ENCODE data around the gene NPFFR2.
"Not testable (repeated sequence)": the region's sequence is repeated elsewhere in the genome, so short reads cannot be mapped to it uniquely, and the experiment has no call there.

The NPFFR2 gene

DNA sequence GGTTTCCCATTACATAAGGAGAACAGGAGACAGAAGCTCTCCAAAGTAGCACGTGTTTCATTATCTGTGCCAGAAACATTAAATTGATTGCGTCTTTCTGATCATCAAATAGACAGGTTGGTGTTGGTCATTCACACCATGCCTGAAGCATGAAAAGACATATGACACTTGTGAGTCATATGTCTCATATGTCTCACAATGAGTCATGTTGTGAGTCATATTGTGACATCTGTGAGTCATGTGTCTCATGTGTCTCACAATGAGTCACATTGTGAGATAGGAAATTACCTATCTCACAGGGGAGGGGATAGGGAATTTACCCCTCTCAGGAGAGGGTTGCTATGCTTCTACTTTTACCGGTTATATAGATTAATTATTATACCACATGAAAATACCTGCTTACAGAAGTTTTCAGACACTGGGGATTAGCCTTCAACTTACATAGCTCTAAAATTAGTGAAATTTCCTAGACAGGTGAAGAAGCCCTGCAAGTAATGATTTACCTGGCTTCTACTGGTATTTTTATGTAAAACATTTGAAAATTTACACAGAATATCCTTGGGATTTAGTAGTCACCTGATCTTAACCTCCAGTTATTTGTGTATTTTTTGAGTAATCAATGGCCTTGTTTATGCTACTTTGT, 80.8 kb downstream of the NPFFR2 start:
- DNase-seq = no peak

- DNase-seq = no peak
These were observed 86.2 kb downstream of the NPFFR2 start for GRCh38 chr4:72118017-72118416.

DNA sequence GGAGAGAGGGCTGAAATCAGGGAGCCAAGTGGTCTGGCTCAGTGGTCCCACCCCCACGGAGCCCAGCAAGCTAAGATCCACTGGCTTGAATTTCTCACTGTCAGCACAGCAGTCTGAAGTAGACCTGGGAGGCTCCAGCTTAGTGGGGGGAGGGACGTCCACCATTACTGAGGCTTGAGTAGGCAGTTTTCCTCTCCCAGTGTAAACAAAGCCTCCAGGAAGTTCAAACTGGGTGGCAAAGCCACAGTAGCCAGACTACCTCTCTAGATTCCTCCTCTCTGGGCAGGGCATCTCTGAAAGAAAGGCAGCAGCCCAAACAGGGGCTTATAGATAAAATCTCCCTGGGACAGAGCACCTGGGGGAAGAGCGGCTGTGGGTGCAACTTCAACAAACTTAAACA, 88.1 kb downstream of the NPFFR2 start:
- no peak for DNase-seq

GRCh38 chr4:72128741-72129140, 96.9 kb downstream of the NPFFR2 start:
- DNase-seq = no peak

- DNase-seq = no peak
These were observed 104.6 kb downstream of the NPFFR2 start for GRCh38 chr4:72136429-72136828.

- not testable (repeated sequence) for DNase-seq
These were observed 108.2 kb downstream of the NPFFR2 start for GRCh38 chr4:72139997-72140396.

- DNase-seq = no peak
These were observed 112.4 kb downstream of the NPFFR2 start for GRCh38 chr4:72144241-72144640.

GRCh38 chr4:72152731-72153130, 120.9 kb downstream of the NPFFR2 start:
- no peak for DNase-seq

- not testable (repeated sequence) for DNase-seq
These were observed 121.8 kb downstream of the NPFFR2 start for GRCh38 chr4:72153634-72154033.

DNA sequence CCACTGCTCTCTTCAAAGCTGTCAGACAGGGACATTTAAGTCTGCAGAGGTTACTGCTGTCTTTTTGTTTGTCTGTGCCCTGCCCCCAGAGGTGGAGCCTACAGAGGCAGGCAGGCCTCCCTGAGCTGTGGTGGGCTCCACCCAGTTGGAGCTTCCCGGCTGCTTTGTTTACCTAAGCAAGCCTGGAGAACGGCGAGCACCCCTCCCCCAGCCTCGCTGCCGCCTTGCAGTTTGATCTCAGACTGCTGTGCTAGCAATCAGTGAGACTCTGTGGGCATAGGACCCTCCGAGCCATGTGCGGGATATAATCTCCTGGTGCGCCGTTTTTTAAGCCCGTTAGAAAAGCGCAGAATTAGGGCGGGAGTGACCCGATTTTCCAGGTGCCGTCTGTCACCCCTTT, 137.5 kb downstream of the NPFFR2 start:
- DNase-seq = not testable (repeated sequence)

DNA sequence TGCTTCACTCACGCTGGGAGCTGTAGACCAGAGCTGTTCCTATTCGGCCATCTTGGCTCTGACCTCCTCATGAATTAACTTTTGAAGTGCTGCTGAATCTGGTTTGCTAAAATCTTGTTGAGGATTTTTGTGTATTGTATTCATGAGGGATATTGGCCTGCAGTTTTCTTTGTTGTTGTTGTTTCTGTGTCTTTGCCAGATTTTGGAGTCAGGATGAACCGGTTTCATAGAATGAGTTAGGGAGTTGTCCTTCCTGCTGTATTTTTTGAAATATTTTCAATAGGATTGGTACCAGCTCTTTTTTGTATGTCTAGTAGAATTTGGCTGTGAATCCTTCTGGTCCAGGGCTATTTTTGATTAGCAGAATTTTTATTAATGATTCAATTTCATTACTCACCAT, 138.1 kb downstream of the NPFFR2 start:
- no peak for DNase-seq

- DNase-seq = no peak
These were observed 140.0 kb downstream of the NPFFR2 start for GRCh38 chr4:72171761-72172160.

DNA sequence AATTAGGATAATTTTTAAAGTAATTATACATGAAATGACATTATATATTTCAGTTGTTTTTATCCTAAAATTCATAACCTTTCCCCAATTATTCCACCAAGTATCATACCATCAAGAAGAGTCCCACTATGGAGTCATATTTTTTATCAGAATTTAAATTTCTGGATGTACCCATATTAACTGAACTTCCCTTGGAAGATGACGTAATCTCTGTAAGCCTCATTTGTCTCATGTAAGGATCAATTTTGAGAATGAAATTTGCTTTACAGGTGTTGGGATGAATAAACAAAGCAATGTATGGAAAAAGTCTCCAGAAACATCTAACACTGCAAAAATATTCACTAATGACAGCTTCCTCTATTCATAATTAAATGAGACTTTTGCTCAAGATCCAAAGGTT, 147.5 kb downstream of the NPFFR2 start:
- DNase-seq = no peak

GRCh38 chr4:72186714-72187113, 154.9 kb downstream of the NPFFR2 start:
- no peak for DNase-seq

DNA sequence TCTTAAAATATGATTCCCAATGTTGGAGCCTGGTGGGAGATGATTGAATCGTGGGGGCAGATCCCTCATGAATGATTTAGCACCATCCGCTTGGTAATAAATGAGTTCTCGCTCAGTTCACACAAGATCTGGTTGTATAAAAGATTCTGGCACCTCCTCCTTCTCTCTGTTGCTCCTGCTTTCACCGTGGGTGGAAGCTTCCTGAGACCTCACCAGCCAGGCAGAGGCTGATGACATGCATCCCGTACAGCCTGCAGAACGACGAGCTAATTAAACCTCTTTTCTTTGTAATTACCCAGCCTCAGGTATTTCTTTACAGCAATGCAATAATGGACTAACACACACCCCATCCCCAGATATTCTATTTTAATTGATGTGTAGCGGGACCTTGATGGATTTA, 162.2 kb downstream of the NPFFR2 start:
- DNase-seq = no peak

DNA sequence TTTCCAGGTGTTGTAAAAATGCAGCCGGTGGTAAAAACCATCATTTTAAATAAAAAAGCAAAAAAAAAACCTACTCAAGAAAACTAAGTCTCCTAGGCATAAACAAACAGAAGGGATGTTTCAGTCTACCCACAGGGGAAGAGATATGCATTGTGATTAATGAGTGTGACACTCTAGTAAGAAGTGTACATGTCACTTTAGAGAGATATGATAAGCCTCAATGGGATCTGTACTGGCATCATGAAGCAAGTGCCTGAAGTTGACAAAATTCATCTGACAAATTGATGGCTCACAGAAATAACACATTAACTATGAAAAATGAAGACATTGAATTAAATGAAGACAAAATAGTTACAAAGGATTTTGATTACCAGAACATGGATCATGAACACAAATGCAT, 162.7 kb downstream of the NPFFR2 start:
- DNase-seq = no peak
